Measurements from ENCODE around the gene CCRL2. TPM values are rescaled to one million over a fixed set of nuclear protein-coding genes. Genes with fewer than 3 reads are reported as not detected.

The CCRL2 gene
- total RNA-seq, 1 donor from 2014 or later: 23.5 TPM

GRCh38 chr3:46368569-46368968, 38.5 kb upstream of the CCRL2 start:
- peaks cover 43% of the 10 kb centered on the region for H3K4me1 ChIP-seq
- peak; percentile 86 to 91 for ATAC-seq

GRCh38 chr3:46369151-46369550, 37.9 kb upstream of the CCRL2 start:
- ATAC-seq (no peak), DNase-seq (no peak)
- TF ChIP-seq CTCF (IDR thresholded peaks at IDR 0.05): no peak
- Histone ChIP-seq H3K27me3 (ENCODE audit: low read depth) (no peaks in the 10 kb centered on the region), H3K27ac (peak overlapping the region; percentile 56), H3K9me3 (no peaks in the 10 kb centered on the region), H3K36me3 (no peaks in the 10 kb centered on the region), H3K4me1 (peaks cover 43% of the 10 kb centered on the region), H3K4me3 (no peak overlapping the region)
- intact Hi-C loops (cut with DNase I): loop anchor here (10.0 kb wide), 1 partner anchor 84 kb away; no protein-coding TSS in a partner anchor

More at GRCh38 chr3:46368569-46368968, 38.5 kb upstream of the CCRL2 start:
- Histone ChIP-seq H3K4me3 (no peak overlapping the region), H3K27ac (no peak overlapping the region), H3K36me3 (no peaks in the 10 kb centered on the region), H3K27me3 (ENCODE audit: low read depth) (no peaks in the 10 kb centered on the region), H3K9me3 (no peaks in the 10 kb centered on the region)
- peak; percentile 33 for TF ChIP-seq CTCF (IDR thresholded peaks at IDR 0.05)
- intact Hi-C loops (cut with DNase I): loop anchor here (10.0 kb wide), 1 partner anchor 84 kb away; no protein-coding TSS in a partner anchor
- DNase-seq: peak; percentile 78

GRCh38 chr3:46369675-46370132, 37.4 kb upstream of the CCRL2 start:
- DNase-seq (no peak), ATAC-seq (no peak)
- TF ChIP-seq CTCF (IDR thresholded peaks at IDR 0.05): no peak
- Histone ChIP-seq H3K27me3 (ENCODE audit: low read depth) (no peaks in the 10 kb centered on the region), H3K27ac (peak overlapping the region; percentile 56), H3K36me3 (no peaks in the 10 kb centered on the region), H3K4me3 (no peak overlapping the region), H3K4me1 (peaks cover 43% of the 10 kb centered on the region), H3K9me3 (no peaks in the 10 kb centered on the region)
- intact Hi-C loops (cut with DNase I): loop anchor here (10.0 kb wide), 2 partner anchors 85 to 285 kb away; no protein-coding TSS in a partner anchor

- intact Hi-C loops (cut with DNase I): loop anchor here (10.0 kb wide), 1 partner anchor 286 kb away; no protein-coding TSS in a partner anchor
- ATAC-seq (peak in 1 of 2 donors; percentile 38), DNase-seq (no peak)
- Histone ChIP-seq H3K36me3 (no peaks in the 10 kb centered on the region), H3K4me3 (peak within 1 kb of the TSS; percentile 22), H3K27me3 (ENCODE audit: low read depth) (no peaks in the 10 kb centered on the region), H3K4me1 (peaks cover 43% of the 10 kb centered on the region), H3K9me3 (no peaks in the 10 kb centered on the region), H3K27ac (peak within 1 kb of the TSS; percentile 56)
- no peak for TF ChIP-seq CTCF (IDR thresholded peaks at IDR 0.05)
These were observed 36.1 kb upstream of the CCRL2 start, which contains the start of gene CCR5 for GRCh38 chr3:46370839-46371518. CCR5 (plus strand) TSS chr3:46370946; CDS start chr3:46372903, 1,957 bp downstream.

- TF ChIP-seq CTCF (IDR thresholded peaks at IDR 0.05): no peak
- intact Hi-C loops (cut with DNase I): loop anchor here (10.0 kb wide), 1 partner anchor 287 kb away; no protein-coding TSS in a partner anchor
- H3K27me3 ChIP-seq (ENCODE audit: low read depth): no peaks in the 10 kb centered on the region
- ATAC-seq (no peak), DNase-seq (no peak)
- peaks cover 43% of the 10 kb centered on the region for H3K4me1 ChIP-seq
- H3K36me3 ChIP-seq: no peaks in the 10 kb centered on the region
- peak overlapping the region; percentile 38 for H3K27ac ChIP-seq
- H3K9me3 ChIP-seq: no peaks in the 10 kb centered on the region
- H3K4me3 ChIP-seq: peak overlapping the region; percentile 22
These were observed 35.3 kb upstream of the CCRL2 start for GRCh38 chr3:46371519-46372340.

Data from lower lobe of right lung (tissue), 2 donors.